GM19099 (cell line): ENCODE results near the gene IL3RA.

ENCODE experiments used
- POLR2A ChIP-seq: IDR thresholded peaks from 3 replicates; pipeline ENCODE4 v1.6.1; 2011; ENCODE audit warnings: low read depth; ENCODE audit not compliant: insufficient read length; ENCODE audit errors: extremely low read depth

Gene IL3RA

DNA sequence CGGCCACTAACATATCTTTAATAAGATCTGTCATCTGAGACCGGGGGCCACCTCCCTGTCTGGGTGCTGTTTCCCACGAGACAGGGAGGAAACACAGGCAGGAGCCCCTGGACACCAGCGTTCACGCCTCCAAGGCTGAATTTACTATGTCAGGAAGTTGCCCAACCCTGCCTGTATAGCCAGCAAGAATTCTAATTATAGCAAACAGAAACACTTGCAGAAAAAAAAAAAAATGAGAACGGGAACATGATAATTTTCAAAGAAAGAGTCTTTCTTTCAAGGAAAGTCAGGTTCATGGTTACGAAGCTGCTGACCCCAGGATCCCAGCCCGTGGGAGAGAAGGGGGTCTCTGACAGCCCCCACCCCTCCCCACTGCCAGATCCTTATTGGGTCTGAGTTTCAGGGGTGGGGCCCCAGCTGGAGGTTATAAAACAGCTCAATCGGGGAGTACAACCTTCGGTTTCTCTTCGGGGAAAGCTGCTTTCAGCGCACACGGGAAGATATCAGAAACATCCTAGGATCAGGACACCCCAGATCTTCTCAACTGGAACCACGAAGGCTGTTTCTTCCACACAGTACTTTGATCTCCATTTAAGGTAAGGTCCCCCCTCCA is at the start of gene IL3RA:
TSS of gene IL3RA (plus strand) at position 455 of the 613 bp plus-strand sequence. CDS start 4,981 bp downstream, outside the sequence.
- peak; percentile 68 for TF ChIP-seq POLR2A

DNA sequence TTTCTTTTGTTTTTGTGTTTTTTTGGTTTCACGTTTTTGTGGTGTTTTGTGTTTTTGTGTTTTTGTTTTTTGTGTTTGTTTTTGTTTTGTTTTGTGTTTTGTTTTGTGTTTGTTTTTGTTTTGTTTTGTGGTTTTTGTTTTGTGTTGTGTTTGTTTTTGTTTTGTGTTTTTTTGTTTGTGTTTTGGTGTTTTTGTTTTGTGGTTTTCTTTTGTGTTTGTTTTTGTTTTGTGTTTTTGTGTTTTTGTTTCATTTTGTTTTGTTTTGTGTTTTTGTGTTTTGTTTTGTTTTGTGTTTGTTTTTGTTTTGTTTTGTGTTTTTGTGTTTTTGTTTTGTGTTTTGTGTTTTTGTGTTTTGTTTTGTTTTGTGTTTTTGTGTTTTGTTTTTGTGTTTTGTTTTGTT is 47.0 kb upstream of the IL3RA start:
- no peak for TF ChIP-seq POLR2A

DNA sequence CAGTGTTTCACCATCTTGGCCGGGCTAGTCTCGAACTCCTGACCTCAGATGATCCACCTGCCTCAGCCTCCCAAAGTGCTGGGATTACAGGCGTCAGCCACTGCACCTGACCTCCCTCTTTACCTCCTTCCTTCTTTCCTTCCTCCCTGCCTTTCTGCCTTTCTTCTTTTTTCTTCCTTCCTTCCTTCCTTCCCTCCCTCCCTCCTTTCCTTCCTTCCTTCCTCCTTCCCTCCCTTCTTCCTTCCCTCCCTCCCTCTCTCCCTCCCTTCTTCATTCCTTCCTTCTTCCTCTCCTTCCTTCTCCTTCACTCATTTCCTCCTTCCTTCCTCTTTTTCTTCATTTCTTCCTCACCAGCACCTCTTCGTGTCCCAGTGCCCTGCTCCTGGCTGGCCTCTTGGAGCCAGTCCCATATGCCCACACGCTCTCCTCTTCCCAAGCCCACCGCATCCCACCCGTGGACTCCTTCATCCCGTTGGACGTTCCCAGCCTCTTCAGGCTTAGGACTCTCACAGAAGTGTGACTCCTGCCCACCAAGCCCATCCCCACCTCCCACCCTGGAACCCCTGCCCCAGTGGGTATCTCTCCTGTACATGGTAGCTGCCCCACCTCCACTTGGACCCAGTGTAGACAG is 45.4 kb upstream of the IL3RA start:
- TF ChIP-seq POLR2A = no peak

DNA sequence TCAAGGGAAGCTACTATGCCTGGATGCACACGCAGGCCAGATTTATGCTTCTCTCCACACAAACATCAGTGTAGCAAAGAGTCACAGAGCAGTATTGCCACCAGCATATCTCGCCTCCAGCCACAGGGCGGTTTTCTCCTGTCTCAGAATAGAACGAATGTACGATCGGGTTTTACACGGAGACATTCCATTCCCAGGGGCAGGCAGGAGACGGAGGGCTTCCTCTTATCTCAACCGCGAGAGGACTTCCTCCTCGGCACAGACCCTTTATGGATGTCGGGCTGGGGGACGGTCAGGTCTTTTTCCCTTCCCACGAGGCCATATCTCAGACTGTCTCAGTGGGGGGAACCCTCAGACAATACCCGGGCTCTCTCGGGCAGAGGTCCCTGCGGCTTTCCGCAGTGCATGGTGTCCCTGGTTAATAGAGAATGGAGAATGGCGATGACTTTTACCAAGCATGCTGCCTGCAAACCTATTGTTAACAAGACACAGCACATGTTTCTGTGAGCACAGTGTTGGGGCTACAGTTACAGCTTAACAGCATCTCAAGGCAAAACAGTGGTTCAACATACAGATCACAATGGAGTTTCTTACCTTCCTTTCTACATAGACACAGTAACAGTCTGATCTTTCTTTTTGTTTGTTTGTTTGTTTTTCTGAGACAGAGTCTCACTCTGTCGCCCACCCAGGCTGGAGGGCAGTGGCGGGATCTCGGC is 43.9 kb upstream of the IL3RA start:
- TF ChIP-seq POLR2A = no peak

DNA sequence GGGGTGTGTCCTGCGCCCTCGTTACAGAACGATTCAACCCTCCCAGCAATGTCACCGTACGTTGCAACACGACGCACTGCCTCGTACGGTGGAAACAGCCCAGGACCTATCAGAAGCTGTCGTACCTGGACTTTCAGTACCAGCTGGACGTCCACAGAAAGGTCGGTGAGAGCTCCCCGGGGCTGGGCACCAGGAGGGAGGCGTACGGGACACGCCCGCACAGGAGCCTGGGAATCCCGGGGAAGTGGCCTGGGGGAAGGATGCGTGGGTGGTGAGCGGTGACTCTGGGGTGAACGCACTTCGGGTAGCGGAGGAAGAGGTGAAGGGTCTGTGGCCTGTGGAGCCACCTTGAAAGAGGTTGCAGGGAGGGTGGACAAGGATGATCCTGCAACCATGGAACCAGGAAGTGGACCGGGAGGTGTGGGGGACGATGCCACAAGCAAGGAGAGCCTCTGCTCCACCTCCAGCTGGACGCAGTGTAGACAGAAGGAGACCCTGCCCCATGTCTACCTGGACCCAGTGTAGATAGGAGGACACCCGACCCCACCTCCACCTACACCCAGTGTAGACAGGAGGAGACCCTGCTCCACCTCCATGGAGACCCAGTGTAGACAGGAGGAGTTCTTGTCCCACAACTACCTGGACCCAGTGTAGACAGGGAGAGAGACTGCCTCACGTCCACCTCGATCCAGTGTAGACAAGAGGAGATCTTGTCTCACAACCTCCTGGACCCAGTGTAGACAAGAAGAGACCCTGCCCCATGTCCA is 42.1 kb upstream of the IL3RA start:
- no peak for TF ChIP-seq POLR2A

DNA sequence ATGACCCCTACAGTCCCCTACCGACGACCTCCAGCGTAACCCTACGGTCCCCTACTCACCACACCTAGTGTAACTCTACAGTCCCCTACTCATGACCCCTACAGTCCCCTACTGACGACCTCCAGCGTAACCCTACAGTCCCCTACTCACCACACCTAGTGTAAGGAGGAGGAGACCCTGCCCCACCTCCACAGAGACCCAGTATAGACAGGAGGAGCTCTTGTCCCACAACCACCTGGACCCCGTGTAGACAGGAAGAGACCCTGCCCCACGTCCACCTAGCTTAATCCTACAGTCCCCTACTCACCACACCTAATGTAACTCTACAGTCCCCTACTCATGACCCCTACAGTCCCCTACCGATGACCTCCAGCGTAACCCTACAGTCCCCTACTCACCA is 41.0 kb upstream of the IL3RA start:
- no peak for TF ChIP-seq POLR2A

DNA sequence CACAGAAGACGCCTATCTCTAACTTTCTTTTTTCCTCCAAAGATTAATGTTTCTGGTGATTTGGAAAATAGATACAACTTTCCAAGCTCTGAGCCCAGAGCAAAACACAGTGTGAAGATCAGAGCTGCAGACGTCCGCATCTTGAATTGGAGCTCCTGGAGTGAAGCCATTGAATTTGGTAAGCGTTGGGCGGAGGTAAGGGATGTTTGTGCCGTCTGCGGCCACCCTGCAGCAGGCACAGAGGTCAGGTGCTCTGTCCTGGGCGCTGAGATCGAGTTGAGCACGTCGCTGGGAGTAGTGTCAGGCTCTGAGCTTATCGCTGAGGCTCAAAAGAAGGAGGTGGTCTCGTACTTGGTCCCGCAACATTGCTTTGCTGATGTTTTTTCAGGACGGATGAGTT is 36.1 kb upstream of the IL3RA start:
- TF ChIP-seq POLR2A = no peak

DNA sequence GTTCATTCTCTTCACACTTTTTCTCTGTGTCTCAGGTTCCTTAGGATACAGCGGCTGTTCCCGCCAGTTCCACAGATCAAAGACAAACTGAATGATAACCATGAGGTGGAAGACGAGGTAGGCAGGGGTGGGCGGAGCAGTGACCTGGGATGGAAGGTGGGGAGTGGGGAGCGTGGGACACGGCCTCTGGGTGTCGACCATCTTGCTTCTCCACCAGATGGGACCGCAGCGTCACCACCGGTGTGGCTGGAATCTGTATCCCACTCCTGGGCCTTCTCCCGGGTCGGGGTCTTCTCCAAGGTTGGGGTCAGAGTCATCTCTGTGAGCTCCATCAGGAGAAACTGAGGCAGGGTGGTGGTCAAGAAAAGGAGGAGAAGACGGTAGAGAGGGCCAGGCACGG is 31.2 kb upstream of the IL3RA start:
- TF ChIP-seq POLR2A = no peak

DNA sequence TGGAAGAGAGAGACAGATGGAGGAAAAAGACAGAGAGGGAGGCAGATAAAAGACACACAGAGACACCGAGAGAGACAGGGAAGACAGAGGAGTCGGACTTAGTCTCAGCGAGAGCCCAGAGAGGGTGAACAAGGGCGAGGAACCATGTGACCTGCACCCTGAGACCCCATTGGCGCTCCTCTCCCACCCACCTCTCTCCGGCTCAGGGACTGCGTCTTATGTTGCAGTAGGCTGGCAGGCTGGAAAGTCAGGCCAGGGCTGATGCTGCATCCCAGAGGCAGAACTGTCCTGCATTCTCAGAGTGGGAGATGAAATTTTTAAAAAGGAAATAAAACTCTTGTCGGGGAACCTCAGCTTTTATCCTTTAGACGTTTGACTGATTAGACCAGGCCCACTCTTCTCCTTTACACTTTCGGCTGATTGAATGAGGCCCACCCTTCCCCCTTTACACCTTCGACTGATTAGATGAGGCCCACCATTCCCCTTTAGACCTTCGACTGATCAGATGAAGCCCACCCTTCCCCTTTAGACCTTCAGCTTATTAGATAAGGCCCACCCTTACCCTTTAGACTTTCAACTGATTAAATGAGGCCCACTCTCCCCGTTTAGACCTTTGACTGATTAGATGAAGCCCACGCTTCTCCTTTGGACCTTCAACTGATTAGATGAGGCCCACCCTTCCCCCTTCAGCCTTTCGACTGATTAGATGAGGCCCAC is 29.5 kb upstream of the IL3RA start:
- no peak for TF ChIP-seq POLR2A

DNA sequence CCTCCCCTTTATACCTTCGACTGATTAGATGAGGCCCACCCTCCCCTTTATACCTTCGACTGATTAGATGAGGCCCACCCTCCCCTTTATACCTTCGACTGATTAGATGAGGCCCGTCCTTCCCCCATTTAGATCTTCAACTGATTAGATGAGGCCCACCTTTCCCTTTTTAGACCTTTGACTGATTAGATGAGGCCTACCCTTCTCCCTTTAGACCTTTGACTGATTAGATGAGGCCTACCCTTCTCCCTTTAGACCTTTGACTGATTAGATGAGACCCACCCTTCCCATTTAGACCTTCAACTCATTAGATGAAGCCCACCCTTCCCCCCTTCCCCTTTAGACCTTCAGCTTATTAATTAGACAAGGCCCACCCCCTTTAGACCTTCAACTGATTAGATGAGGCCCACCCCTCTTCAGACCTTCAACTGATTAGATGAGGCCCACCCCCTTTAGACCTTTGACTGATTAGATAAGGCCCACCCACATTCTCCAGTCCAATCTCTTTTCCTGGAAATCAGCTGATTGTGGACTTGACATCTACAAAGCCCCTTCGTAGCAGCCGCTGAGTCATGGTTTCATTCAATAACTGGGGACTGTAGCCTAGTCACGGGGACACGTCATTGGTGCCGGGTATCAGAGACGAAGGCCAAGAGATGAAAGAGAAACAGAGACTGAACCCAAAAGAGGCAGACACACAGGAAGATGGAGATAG is 28.8 kb upstream of the IL3RA start:
- TF ChIP-seq POLR2A = no peak

DNA sequence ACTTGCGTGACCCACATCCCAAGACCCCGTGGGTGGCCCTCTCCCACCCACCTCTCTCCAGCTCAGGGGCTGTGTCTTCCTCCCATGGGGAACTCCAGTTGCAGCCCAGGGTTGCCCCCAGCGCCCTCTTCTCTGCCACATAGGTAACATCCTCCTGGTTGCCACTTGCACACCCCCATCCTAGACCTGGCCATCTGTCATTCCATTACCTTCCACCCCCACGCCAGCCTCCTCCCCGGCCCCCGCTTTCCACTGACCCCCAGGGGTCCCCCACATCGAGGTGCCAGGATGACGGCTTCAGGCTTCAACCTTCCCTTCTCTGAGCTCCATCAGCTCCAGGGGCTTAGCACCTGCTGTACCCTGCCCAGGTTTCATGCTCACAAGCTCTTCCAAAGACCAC is 28.1 kb upstream of the IL3RA start:
- no peak for TF ChIP-seq POLR2A

DNA sequence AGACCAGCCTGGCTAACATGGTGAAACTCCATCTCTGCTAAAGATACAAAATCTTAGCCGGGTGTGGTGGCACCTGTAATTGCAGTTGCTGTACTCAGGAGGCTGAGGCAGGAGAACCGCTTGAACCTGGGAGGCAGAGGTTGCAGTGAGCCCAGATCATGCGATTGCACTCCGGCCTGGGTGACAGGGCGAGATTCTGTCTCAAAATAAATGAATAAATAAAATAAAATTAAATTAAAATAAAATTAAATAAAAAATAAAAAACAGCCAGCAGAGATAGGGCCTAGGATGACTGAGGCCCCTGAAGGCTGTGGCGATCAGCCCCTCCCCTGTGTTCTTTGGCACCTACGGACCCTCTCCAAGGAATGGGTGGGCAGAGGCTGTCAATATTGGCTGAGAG is 22.8 kb upstream of the IL3RA start:
- no peak for TF ChIP-seq POLR2A

DNA sequence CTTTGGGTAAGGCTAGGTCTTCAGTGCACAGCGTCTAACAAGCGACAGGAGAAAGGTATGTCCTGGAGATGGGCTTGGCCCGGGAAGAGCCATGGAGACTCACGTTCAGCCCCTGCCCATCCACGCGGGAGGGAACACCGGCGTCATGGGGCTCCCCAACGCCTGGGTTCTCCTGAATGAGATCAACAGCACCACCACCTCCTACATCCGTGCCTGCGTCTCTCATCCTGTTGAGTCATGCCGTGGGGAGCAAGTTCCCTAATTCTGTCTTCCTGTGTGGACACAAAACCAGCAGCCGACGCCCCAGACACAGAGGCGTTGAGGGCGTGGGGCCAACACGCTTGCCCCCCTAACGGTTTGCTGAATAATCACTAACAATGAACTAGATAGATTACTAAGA is 20.1 kb upstream of the IL3RA start:
- TF ChIP-seq POLR2A = no peak

DNA sequence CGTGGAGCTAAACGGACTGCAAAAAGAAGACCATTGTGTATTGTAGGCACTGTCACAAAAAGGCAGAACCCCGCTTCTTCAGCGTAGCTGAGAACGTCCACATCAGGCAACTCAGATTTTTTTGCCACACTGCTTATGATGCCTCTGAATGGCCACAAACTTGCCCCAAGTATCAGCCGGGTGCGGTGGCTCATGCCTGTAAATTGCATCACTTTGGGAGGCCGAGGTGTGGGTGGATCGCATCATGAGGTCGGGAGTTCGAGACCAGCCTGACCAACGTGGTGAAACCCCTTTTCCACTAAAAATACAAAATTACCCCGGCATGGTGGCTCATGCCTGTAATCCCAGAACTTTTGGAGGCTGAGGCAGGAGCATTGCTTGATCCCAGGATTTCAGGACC is 14.9 kb upstream of the IL3RA start:
- no peak for TF ChIP-seq POLR2A
